HG03378 (cell line): ENCODE data around the gene CALHM5.

Experiments used
- ATAC-seq: cut with Tn5 transposase; IDR thresholded peaks from one replicate; pipeline ENCODE4 v1.9.1; 2021; ENCODE audit warnings: mild to moderate bottlenecking, moderate library complexity; ENCODE audit not compliant: unreplicated experiment

CALHM5 gene

GRCh38 chr6:116507324-116507723 lies 4.1 kb upstream of the CALHM5 start:
- no peak for ATAC-seq

GRCh38 chr6:116508527-116508926 lies 2.9 kb upstream of the CALHM5 start:
- no peak for ATAC-seq

- ATAC-seq = no peak
Measured at GRCh38 chr6:116512111-116512559, 696 bp downstream of the CALHM5 start.

- no peak for ATAC-seq
Measured at GRCh38 chr6:116512734-116513133, 1.3 kb downstream of the CALHM5 start.

GRCh38 chr6:116513224-116513875 lies 1.9 kb downstream of the CALHM5 start:
- ATAC-seq = no peak

- no peak for ATAC-seq
Measured at GRCh38 chr6:116514111-116514510, 2.7 kb downstream of the CALHM5 start.

GRCh38 chr6:116515141-116515540 lies 3.7 kb downstream of the CALHM5 start:
- ATAC-seq = no peak

GRCh38 chr6:116518621-116519368 lies 7.4 kb downstream of the CALHM5 start:
- ATAC-seq = no peak

- ATAC-seq = no peak
Measured at GRCh38 chr6:116522896-116523295, 11.5 kb downstream of the CALHM5 start.

GRCh38 chr6:116524236-116524635 lies 12.8 kb downstream of the CALHM5 start:
- no peak for ATAC-seq

- ATAC-seq = no peak
Measured at GRCh38 chr6:116528133-116528532, 16.7 kb downstream of the CALHM5 start.

GRCh38 chr6:116528780-116529179 lies 17.3 kb downstream of the CALHM5 start:
- ATAC-seq = no peak

- ATAC-seq = no peak
Measured at GRCh38 chr6:116529466-116530290, 18.2 kb downstream of the CALHM5 start.

GRCh38 chr6:116530436-116530835 lies 19.0 kb downstream of the CALHM5 start:
- no peak for ATAC-seq

- ATAC-seq = peak; percentile 83
Measured at GRCh38 chr6:116531675-116532570, 20.5 kb downstream of the CALHM5 start.

- no peak for ATAC-seq
Measured at GRCh38 chr6:116533233-116533957, 22.0 kb downstream of the CALHM5 start.

- no peak for ATAC-seq
Measured at GRCh38 chr6:116535109-116535508, 23.7 kb downstream of the CALHM5 start.

- peak; percentile 70 for ATAC-seq
Measured at GRCh38 chr6:116536216-116536621, 24.8 kb downstream of the CALHM5 start.

GRCh38 chr6:116542426-116542825 lies 31.0 kb downstream of the CALHM5 start:
- ATAC-seq = no peak

- no peak for ATAC-seq
Measured at GRCh38 chr6:116543149-116543548, 31.7 kb downstream of the CALHM5 start.
